Smooth muscle cell (in vitro differentiated cells): Measurements from ENCODE around the gene PABPN1. TPM values are rescaled to one million over a fixed set of nuclear protein-coding genes. Genes with fewer than 3 reads are reported as not detected.

Source experiments
- DNase-seq: peaks from one replicate; lab custom pipeline; 2025; ENCODE audit not compliant: unreplicated experiment; lab: John Stamatoyannopoulos, UW
- H2AFZ ChIP-seq: fragments of 200-600 bp; sonication (generic); 2 replicates; pipeline ENCODE4 v1.6.0; 2016; ENCODE audit warnings: antibody characterized with exemption, low read depth, mild to moderate bottlenecking
- H3F3A ChIP-seq: fragments of 200-600 bp; sonication (generic); 2 replicates; pipeline ENCODE4 v1.6.0; 2017; ENCODE audit warnings: antibody characterized with exemption, low read depth
- H3K27ac ChIP-seq: fragments of 200-600 bp; sonication (generic); 2 replicates; pipeline ENCODE4 v1.5.1; 2016; ENCODE audit warnings: low read depth, mild to moderate bottlenecking
- H3K27me3 ChIP-seq: fragments of 200-600 bp; sonication (generic); 2 replicates; pipeline ENCODE4 v1.6.1; 2016; ENCODE audit warnings: low read depth, mild to moderate bottlenecking
- H3K36me3 ChIP-seq: fragments of 200-600 bp; sonication (generic); 2 replicates; pipeline ENCODE4 v1.5.1; 2016; ENCODE audit warnings: low read depth
- H3K4me1 ChIP-seq: fragments of 200-600 bp; sonication (generic); 2 replicates; pipeline ENCODE4 v1.5.1; 2016; ENCODE audit warnings: low read depth
- H3K4me2 ChIP-seq: fragments of 200-600 bp; sonication (generic); 2 replicates; pipeline ENCODE4 v1.6.0; 2016; ENCODE audit warnings: mild to moderate bottlenecking
- H3K4me3 ChIP-seq: fragments of 200-600 bp; sonication (generic); 2 replicates; pipeline ENCODE4 v1.5.1; 2016; ENCODE audit warnings: mild to moderate bottlenecking
- H3K79me2 ChIP-seq: fragments of 200-600 bp; sonication (generic); 2 replicates; pipeline ENCODE4 v1.6.0; 2016; ENCODE audit warnings: low read depth, mild to moderate bottlenecking
- H3K9ac ChIP-seq: fragments of 200-600 bp; sonication (generic); 2 replicates; pipeline ENCODE4 v1.6.0; 2016; ENCODE audit warnings: low read depth
- H3K9me3 ChIP-seq: fragments of 200-600 bp; sonication (generic); replicated peaks from 2 replicates; pipeline ENCODE4 v1.5.1; 2016; ENCODE audit warnings: low read depth
- H4K20me1 ChIP-seq: fragments of 200-600 bp; sonication (generic); 2 replicates; pipeline ENCODE4 v1.6.0; 2016; ENCODE audit warnings: low read depth
- WGBS: methylation state at CpG from one replicate; pipeline ENCODE4 v1.1.7; 2016; ENCODE audit warnings: low lambda C conversion rate; 5-methylcytosine and 5-hydroxymethylcytosine counted together
- polyA plus RNA-seq: library from polyadenylated mRNA; unstranded; fragments of >200 nt; fragmentation: Nextera tagmentation; extraction: Ambion mirVana; gene quantifications from 2 replicates; pipeline ENCODE4 v1.2.1, GENCODE V29; 2016
- total RNA-seq: library from RNA; depleted of rRNA; stranded (reverse); fragments of >200 nt; gene quantifications from 2 replicates; pipeline ENCODE4 v1.2.3, GENCODE V29; 2014
- TF ChIP-seq, protein P1 (sequence below): fragments of 200-600 bp; sonication (generic); IDR thresholded peaks from 2 replicates; pipeline ENCODE4 v1.5.1; 2017; ENCODE audit warnings: borderline replicate concordance, mild to moderate bottlenecking, antibody characterized with exemption; ENCODE audit not compliant: insufficient read depth, poor library complexity, severe bottlenecking

Gene PABPN1
- total and polyA plus RNA-seq, 2 experiments from 2014 or later = 48.3 to 139 TPM

DNA sequence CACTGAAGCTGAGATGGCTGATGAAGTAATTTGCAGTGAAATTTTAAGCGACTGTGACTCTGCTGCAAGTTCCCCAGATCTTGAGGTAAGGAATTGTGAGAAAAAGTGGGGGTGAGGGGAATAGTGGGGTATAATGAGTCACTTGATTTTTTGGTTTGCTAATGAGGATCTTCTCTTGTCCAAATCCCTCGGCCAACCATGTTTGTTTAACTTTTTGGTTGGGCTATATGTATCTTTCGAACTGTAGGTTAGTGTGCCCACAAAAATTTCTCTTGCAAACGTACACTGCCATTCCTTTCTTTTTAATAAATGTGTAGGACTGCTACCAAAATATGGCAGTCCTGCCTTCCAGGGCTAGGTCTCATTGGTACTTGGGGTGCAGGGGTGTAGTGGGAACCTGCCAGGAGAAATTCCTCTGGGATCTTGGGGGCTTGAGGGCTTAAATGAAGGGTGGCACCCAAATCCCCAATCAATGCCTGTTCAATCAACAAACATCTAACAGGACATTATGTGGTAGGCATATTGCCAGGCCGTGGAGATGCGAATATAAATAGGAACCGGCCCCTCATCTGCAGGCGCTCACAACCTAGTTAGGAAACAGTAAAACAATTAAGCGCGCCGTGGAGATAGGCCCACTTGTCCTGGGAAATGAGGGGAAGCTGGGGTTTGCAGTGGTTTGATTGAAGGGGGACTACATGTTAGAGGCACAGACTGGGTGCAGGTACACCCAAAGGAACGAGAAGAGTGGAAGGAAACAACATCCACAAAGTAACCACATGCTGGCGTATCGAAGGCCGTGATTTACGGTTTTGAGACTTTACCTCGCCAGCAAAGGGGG, 1.3 kb upstream of the PABPN1 start:
- H3K79me2 ChIP-seq = peaks cover 34% of the 10 kb centered on the region
- WGBS = 96% methylated on average over 17 of the region's 17 CpGs
- peaks cover 31% of the 10 kb centered on the region for H4K20me1 ChIP-seq

DNA sequence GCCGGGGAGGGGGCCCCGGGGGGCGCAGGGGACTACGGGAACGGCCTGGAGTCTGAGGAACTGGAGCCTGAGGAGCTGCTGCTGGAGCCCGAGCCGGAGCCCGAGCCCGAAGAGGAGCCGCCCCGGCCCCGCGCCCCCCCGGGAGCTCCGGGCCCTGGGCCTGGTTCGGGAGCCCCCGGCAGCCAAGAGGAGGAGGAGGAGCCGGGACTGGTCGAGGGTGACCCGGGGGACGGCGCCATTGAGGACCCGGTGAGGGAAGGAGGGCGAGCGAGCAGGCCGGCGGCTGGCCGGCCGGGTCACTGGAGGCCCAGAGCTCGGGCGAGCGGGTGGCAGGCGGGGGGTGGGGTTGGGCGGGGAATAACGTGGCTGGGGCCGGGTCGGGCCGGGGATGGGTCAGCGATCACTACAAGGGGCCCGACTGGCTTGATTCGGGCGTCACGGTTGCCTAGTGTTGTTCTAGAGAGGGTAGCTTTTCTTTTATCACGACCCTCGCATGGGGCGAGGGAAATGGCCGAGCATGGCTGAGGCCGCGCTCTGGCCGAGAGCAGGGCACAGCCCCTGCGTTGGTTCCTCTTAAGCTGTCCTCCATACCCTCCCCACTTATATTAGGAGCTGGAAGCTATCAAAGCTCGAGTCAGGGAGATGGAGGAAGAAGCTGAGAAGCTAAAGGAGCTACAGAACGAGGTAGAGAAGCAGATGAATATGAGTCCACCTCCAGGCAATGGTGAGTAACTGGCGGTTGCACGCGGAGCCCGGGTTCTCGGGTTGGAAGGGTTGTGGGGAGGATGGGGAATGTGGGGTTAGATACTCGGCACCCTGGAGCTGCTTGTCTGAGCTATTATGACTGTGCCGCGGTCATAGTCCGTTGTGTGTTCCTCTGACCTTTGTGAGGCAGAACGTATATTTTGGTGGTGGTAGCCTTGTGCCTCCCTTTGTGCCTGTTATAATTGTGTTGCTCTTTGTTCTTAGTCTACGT, 603 bp downstream of the PABPN1 start:
- peak overlapping the region; percentile 95 for H3K4me2 ChIP-seq
- H3K9me3 ChIP-seq = no peaks in the 10 kb centered on the region
- H3K27ac ChIP-seq = peak overlapping the region; percentile 98
- TF ChIP-seq, protein P1, sequence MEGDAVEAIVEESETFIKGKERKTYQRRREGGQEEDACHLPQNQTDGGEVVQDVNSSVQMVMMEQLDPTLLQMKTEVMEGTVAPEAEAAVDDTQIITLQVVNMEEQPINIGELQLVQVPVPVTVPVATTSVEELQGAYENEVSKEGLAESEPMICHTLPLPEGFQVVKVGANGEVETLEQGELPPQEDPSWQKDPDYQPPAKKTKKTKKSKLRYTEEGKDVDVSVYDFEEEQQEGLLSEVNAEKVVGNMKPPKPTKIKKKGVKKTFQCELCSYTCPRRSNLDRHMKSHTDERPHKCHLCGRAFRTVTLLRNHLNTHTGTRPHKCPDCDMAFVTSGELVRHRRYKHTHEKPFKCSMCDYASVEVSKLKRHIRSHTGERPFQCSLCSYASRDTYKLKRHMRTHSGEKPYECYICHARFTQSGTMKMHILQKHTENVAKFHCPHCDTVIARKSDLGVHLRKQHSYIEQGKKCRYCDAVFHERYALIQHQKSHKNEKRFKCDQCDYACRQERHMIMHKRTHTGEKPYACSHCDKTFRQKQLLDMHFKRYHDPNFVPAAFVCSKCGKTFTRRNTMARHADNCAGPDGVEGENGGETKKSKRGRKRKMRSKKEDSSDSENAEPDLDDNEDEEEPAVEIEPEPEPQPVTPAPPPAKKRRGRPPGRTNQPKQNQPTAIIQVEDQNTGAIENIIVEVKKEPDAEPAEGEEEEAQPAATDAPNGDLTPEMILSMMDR = peak; percentile 5
- peaks cover 34% of the 10 kb centered on the region for H3K79me2 ChIP-seq
- H3K36me3 ChIP-seq = peaks cover 3% of the 10 kb centered on the region
- H3K9ac ChIP-seq = peak overlapping the region; percentile 99
- H3F3A ChIP-seq = peaks cover 54% of the 10 kb centered on the region
- H3K27me3 ChIP-seq = no peaks in the 10 kb centered on the region
- peak overlapping the region; percentile 92 for H3K4me3 ChIP-seq
- no peak overlapping the region for H2AFZ ChIP-seq
- peaks cover 19% of the 10 kb centered on the region for H3K4me1 ChIP-seq
- peak; percentile 45 for DNase-seq
- 1% methylated on average over 37 of the region's 64 CpGs for WGBS
- H4K20me1 ChIP-seq = peaks cover 33% of the 10 kb centered on the region

More for the DNA sequence above, 1.3 kb upstream of the PABPN1 start:
- Histone ChIP-seq H3K9ac (peak overlapping the region; percentile 15), H3F3A (peaks cover 44% of the 10 kb centered on the region), H3K27ac (peak overlapping the region; percentile 77), H2AFZ (peak overlapping the region; percentile 62), H3K4me2 (peak overlapping the region; percentile 75), H3K4me1 (peaks cover 19% of the 10 kb centered on the region), H3K4me3 (peak overlapping the region; percentile 37), H3K9me3 (no peaks in the 10 kb centered on the region), H3K27me3 (no peaks in the 10 kb centered on the region), H3K36me3 (peaks cover 3% of the 10 kb centered on the region)
- TF ChIP-seq, protein P1 = no peak
- DNase-seq = no peak

DNA sequence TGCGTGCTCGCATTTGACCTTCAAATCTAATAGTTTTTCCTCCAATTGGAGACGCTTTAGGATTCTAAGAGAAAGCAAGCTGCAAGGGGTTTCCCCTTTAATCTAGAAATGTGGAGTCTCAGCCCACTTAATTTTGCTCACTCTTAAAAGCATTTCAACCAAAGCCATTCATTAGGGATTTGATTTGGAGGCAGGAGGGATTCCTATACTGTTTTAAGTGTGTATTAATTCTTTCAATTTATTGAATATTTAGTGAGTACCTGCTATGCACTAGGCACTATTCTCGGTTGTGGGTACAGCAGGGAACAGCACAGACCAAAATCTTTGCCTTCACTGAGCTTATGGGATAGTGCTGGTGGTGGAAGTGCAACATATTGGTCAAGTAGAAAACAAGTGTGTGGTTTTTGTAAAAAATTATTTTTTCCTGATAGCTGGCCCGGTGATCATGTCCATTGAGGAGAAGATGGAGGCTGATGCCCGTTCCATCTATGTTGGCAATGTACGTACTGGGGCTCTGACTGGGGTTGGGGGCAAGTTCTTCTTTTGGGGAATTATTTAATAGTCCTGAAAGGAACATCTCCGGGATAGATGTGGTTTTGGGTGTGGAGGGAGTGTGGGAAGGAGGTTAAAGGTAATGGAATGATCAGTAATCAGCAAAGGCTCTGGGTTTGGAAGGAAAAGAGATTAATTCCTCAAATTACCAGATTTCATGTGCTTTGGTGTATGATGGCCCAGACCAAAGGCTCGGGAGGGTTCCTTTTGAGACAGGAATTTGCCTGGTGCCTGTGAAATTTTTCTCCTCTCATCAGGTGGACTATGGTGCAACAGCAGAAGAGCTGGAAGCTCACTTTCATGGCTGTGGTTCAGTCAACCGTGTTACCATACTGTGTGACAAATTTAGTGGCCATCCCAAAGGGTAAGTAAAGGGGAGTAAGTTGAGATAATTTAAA, 1.6 kb downstream of the PABPN1 start:
- 61% methylated on average over 10 of the region's 10 CpGs for WGBS

More for the DNA sequence above, 1.6 kb downstream of the PABPN1 start:
- Histone ChIP-seq H3K27ac (peak overlapping the region; percentile 98), H4K20me1 (peaks cover 33% of the 10 kb centered on the region), H3K4me3 (peak overlapping the region; percentile 92), H3K36me3 (no peaks in the 10 kb centered on the region), H3F3A (peaks cover 54% of the 10 kb centered on the region), H3K4me1 (peaks cover 19% of the 10 kb centered on the region), H3K9ac (peak overlapping the region; percentile 99), H3K79me2 (peaks cover 28% of the 10 kb centered on the region), H3K4me2 (peak overlapping the region; percentile 95), H2AFZ (no peak overlapping the region), H3K27me3 (no peaks in the 10 kb centered on the region), H3K9me3 (no peaks in the 10 kb centered on the region)
- no peak for DNase-seq
- TF ChIP-seq, protein P1 = no peak
